ENCODE measurements around the gene ZNF445.
"Not testable (repeated sequence)": the region's sequence is repeated elsewhere in the genome, so short reads cannot be mapped to it uniquely, and the experiment has no call there.

Gene ZNF445

DNA sequence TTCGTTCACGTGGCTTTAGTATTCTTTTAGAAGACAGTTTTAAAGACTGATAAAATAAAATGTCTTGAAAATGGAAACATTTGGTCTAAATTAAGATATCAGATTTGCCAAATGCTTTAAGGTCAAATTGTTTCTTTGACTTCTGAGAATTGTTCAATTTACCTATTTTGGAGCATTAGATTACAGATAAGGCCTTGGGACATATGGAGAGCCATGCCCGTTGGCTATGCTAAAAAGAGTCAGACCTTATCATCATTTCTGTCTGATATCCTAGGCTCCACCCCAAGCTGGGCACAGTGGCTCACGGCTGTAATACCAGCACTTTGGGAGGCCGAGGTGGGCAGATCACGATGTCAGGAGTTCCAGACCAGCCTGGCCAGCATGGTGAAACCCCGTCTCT, 13.0 kb downstream of the ZNF445 start:
- no peaks in the 10 kb centered on the region for H3F3A ChIP-seq (ENCODE audit: control insufficient read depth, insufficient read depth)
- H3K36me3 ChIP-seq (ENCODE audit: control insufficient read depth, low read length) = peaks cover 42% of the 10 kb centered on the region
- H3K79me2 ChIP-seq (ENCODE audit: control insufficient read depth, low read length) = peaks cover 6% of the 10 kb centered on the region
- H3K4me2 ChIP-seq (ENCODE audit: low read length) = no peak overlapping the region
- peaks cover 21% of the 10 kb centered on the region for H3K9me3 ChIP-seq (ENCODE audit: control insufficient read depth, insufficient read depth, low read length)
- no peaks in the 10 kb centered on the region for H4K20me1 ChIP-seq (ENCODE audit: control insufficient read depth, insufficient read depth, low read depth, low read length)
- H3K27me3 ChIP-seq (ENCODE audit: control insufficient read depth, low read length) = no peaks in the 10 kb centered on the region
- H3K9me2 ChIP-seq (replicated peaks; ENCODE audit: control insufficient read depth, low read length) = no peaks in the 10 kb centered on the region
- no peak overlapping the region for H3K4me3 ChIP-seq (ENCODE audit: low read length)
- H3K4me1 ChIP-seq (ENCODE audit: control insufficient read depth, low read length) = no peaks in the 10 kb centered on the region
- no peak overlapping the region for H3K27ac ChIP-seq (ENCODE audit: low read depth, low read length)
- TF ChIP-seq, protein P1, sequence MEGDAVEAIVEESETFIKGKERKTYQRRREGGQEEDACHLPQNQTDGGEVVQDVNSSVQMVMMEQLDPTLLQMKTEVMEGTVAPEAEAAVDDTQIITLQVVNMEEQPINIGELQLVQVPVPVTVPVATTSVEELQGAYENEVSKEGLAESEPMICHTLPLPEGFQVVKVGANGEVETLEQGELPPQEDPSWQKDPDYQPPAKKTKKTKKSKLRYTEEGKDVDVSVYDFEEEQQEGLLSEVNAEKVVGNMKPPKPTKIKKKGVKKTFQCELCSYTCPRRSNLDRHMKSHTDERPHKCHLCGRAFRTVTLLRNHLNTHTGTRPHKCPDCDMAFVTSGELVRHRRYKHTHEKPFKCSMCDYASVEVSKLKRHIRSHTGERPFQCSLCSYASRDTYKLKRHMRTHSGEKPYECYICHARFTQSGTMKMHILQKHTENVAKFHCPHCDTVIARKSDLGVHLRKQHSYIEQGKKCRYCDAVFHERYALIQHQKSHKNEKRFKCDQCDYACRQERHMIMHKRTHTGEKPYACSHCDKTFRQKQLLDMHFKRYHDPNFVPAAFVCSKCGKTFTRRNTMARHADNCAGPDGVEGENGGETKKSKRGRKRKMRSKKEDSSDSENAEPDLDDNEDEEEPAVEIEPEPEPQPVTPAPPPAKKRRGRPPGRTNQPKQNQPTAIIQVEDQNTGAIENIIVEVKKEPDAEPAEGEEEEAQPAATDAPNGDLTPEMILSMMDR (IDR thresholded peaks at IDR 0.05; ENCODE audit: low read depth, low read length, poor library complexity, severe bottlenecking) = no peak
- no peak for TF ChIP-seq EZH2phosphoT487 (IDR thresholded peaks at IDR 0.05; ENCODE audit: borderline replicate concordance, low read length)

DNA sequence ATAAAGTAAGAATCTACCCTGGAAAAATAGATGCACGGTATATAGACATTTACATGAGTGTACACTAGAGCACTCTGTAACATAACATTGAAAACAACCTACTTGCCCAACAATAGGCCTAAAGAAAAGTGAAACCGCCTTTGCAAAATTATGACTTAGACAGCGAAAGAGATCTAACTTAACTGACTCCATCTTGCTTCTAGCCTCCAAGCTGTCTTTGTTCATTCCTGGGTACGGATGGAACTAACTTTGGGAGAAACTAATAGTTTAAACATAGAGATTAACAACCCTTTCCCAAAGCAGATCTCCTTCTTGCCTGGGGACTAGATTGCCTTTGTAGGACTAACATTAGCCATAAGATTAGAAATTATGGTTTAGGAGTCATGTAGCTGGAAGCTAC, 17.4 kb downstream of the ZNF445 start:
- not testable (repeated sequence) for H3K27me3 ChIP-seq (ENCODE audit: control insufficient read depth, low read length); H3K9me2 ChIP-seq (replicated peaks; ENCODE audit: control insufficient read depth, low read length); H4K20me1 ChIP-seq (ENCODE audit: control insufficient read depth, insufficient read depth, low read depth, low read length); H3K4me2 ChIP-seq (ENCODE audit: low read length); H3K4me1 ChIP-seq (ENCODE audit: control insufficient read depth, low read length); H3K27ac ChIP-seq (ENCODE audit: low read depth, low read length); H3K4me3 ChIP-seq (ENCODE audit: low read length); H3F3A ChIP-seq (ENCODE audit: control insufficient read depth, insufficient read depth); H3K79me2 ChIP-seq (ENCODE audit: control insufficient read depth, low read length)
- Histone ChIP-seq H3K36me3 (ENCODE audit: control insufficient read depth, low read length) (peaks cover 62% of the 10 kb centered on the region), H3K9me3 (ENCODE audit: control insufficient read depth, insufficient read depth, low read length) (peaks cover 21% of the 10 kb centered on the region)

DNA sequence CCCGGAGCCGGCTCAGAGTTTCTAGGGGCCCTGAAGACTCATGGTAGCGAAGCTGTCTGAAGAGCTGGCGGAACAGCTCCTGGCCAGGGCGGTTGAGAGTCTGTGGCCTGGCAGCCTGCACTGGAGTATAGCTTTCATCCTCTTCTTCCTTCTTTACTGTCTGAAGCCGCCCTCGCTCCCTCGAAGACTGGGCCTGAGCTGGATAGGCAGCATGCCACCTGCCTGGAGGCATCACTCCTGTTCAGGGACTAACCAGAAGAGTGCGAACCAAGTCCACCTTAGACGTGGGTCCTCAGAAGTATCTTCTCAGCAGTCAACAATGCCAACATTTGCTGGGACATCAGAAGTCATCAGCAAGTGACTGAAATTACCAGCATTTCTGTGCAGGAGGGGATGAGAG, 22.2 kb downstream of the ZNF445 start:
- Histone ChIP-seq H3K27me3 (ENCODE audit: control insufficient read depth, low read length) (no peaks in the 10 kb centered on the region), H3K4me1 (ENCODE audit: control insufficient read depth, low read length) (no peaks in the 10 kb centered on the region), H3K79me2 (ENCODE audit: control insufficient read depth, low read length) (0 out of 2 replicates have a peak, but pooled peaks cover 3% of the 10 kb centered on the region), H3K36me3 (ENCODE audit: control insufficient read depth, low read length) (peaks cover 62% of the 10 kb centered on the region), H4K20me1 (ENCODE audit: control insufficient read depth, insufficient read depth, low read depth, low read length) (no peaks in the 10 kb centered on the region), H3K27ac (ENCODE audit: low read depth, low read length) (no peak overlapping the region), H3K4me3 (ENCODE audit: low read length) (no peak overlapping the region), H3K9me2 (replicated peaks; ENCODE audit: control insufficient read depth, low read length) (no peaks in the 10 kb centered on the region), H3K9me3 (ENCODE audit: control insufficient read depth, insufficient read depth, low read length) (peaks cover 2% of the 10 kb centered on the region; the same call in 1 of the 2 replicates), H3K4me2 (ENCODE audit: low read length) (no peak overlapping the region), H3F3A (ENCODE audit: control insufficient read depth, insufficient read depth) (no peaks in the 10 kb centered on the region)
- no peak for TF ChIP-seq EZH2phosphoT487 (IDR thresholded peaks at IDR 0.05; ENCODE audit: borderline replicate concordance, low read length)
- TF ChIP-seq, protein P1 (IDR thresholded peaks at IDR 0.05; ENCODE audit: low read depth, low read length, poor library complexity, severe bottlenecking) = no peak

DNA sequence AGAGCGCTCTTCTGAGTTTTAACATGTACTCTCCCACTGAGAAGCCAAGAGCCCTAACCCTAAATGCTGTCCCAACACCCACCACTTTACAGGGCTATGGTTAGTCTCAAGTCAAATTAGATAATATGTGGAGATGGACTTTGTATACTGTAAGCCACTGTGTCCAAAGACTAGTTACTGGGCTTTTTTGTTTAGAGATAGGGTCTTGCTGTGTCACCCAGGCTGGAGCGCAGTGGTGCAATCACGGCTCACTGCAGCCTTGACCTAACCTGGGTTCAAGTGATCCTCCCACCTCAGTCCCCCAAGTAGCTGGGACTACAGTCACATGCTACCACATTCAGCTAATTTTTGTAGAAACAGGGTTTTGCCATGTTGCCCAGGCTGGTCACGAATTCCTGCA, 23.2 kb downstream of the ZNF445 start:
- Histone ChIP-seq H3K79me2 (ENCODE audit: control insufficient read depth, low read length) (0 out of 2 replicates have a peak, but pooled peaks cover 3% of the 10 kb centered on the region), H3K4me1 (ENCODE audit: control insufficient read depth, low read length) (no peaks in the 10 kb centered on the region)

More for the DNA sequence above, 23.2 kb downstream of the ZNF445 start:
- H3K9me2 ChIP-seq (replicated peaks; ENCODE audit: control insufficient read depth, low read length) = no peaks in the 10 kb centered on the region
- H3K4me3 ChIP-seq (ENCODE audit: low read length) = no peak overlapping the region
- no peaks in the 10 kb centered on the region for H3K9me3 ChIP-seq (ENCODE audit: control insufficient read depth, insufficient read depth, low read length)
- TF ChIP-seq EZH2phosphoT487 (IDR thresholded peaks at IDR 0.05; ENCODE audit: borderline replicate concordance, low read length) = no peak
- TF ChIP-seq, protein P1 (IDR thresholded peaks at IDR 0.05; ENCODE audit: low read depth, low read length, poor library complexity, severe bottlenecking) = no peak
- no peak overlapping the region for H3K4me2 ChIP-seq (ENCODE audit: low read length)
- H3K27me3 ChIP-seq (ENCODE audit: control insufficient read depth, low read length) = no peaks in the 10 kb centered on the region
- peaks cover 70% of the 10 kb centered on the region for H3K36me3 ChIP-seq (ENCODE audit: control insufficient read depth, low read length)
- H4K20me1 ChIP-seq (ENCODE audit: control insufficient read depth, insufficient read depth, low read depth, low read length) = no peaks in the 10 kb centered on the region
- H3K27ac ChIP-seq (ENCODE audit: low read depth, low read length) = no peak overlapping the region
- H3F3A ChIP-seq (ENCODE audit: control insufficient read depth, insufficient read depth) = no peaks in the 10 kb centered on the region

Measured in DOHH2 (cell line).